Muscle of back (tissue), 11 donors: Measurements from ENCODE around the gene CTSW. TPM values are rescaled to one million over a fixed set of nuclear protein-coding genes. Genes with fewer than 3 reads are reported as not detected.
A peak's percentile ranks its signal among the peaks of the same experiment; 100 is the strongest.

Source experiments
- DNase-seq, 3 donors: peaks; one replicate each; pipeline versions ENCODE4 v3.0.0 to v3.0.0-alpha.2; 2013
- polyA plus RNA-seq, 10 donors: library from polyadenylated mRNA; unstranded; fragments of 120-200 nt; gene quantifications; one replicate each; pipeline ENCODE4 v1.2.1, GENCODE V29; 2013; ENCODE audit not compliant: insufficient read length in 10 of 10

Gene CTSW
- polyA plus RNA-seq, 10 donors, result 0.69 to 2.9 (median 0.98) TPM; not detected in 1

DNA sequence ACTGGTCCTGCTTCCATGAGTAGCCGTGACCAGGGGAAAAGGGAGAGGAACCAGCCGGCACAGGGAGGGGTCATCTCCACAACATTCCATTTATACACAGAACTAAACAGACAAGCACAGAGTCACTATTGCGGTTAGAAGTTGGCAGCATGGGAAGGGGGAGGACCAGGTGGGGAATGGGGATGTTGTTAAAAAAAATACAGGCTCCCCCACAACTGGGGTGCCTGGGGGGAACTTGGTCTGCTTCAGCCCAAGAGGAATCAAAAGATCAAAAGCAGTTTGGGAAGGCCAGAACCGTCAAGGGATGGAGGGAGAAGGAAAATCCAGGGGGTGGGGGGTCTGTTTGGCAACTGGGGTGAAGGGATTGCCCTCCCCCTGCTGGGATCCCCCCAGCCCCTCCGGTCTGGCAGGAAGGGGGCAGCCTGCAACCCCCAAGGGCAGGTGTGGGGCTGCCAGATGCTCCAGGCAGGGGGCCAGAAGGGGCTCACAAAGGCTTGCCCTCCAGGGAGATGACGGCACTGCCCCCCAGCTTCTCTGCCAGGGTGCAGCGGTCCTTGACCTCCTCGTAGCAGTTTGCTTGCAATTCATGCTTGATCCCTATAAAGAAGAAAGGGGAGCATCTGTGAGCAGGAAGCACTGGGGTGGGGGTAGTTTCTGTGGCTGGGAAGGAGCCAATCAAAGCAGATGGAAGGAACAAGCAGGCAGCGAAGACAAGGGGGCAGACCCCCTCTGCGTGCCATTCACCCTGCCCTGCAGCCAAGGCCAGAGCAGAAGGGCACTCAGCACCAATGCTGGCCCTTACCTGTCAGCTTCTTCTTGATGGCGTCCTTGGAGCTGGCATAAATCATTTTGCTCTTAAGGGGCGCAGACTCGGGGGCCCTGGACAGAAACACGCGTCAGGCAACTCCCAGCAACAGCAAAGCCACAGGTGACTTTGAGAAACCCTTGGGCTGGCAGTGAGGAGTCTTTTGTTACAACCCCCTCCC lies 24.5 kb upstream of the CTSW start:
- DNase-seq, result peak in 1 of 3 donors; percentile 2

DNA sequence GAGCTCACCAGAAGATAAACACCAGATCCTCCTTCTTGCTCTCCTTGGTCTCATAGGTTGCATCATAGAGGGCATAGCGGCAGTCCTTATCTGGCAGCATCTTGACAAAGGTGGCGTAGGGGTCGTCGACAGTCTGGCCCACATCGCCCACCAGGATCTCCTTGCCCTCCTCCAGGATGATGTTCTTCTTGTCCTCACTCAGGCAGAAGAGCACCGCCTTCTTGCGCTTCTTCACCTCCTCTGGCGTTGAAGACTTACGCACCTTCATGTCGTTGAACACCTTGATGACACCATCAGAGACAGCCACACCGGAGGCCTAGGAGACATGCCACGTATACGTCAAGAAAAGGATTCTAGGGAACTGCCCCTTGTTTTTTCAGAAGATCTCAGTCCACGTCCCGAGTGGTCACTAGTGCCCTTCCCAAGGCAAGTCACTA lies 23.7 kb upstream of the CTSW start:
- DNase-seq, result no peak

DNA sequence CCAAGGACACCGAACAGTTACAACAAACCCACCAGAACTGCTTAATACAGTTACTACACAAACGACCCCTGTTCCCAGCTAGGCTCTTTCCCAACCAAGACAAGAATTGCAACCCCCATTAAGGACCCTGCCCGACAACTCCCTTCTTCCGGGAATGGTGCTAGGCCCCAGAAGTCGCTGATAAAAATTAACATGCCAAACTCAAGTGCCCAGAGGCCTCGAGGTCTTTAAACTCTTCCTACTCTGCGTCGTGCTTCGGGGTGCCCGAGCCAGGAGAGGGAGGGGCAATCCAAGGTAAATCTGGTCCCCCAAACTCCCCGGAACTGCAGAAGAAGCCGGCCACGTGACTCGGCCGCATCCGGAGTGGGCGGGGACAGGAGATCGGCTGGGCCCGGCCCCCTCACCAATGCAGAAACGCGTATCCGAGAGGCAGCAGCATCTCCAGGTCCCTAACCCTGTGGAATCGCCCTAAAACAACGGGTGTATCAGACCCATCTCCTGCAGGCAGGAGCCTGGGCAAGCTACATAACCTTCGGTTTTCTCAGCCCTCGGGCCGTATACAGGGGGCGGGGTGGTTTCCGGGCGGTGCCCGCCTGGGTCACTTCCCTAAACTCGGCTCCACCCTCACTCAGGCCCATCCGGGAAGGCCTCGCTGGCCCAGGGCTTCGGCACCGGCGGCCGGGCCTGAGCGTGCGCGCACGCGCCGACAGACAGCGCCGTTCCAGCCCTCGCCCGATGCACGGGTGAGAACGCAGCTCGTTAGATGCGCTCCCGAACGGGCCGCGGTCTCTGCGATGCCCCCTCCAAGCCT lies 22.7 kb upstream of the CTSW start:
- peak in 2 of 3 donors; percentile 84 to 95 for DNase-seq

DNA sequence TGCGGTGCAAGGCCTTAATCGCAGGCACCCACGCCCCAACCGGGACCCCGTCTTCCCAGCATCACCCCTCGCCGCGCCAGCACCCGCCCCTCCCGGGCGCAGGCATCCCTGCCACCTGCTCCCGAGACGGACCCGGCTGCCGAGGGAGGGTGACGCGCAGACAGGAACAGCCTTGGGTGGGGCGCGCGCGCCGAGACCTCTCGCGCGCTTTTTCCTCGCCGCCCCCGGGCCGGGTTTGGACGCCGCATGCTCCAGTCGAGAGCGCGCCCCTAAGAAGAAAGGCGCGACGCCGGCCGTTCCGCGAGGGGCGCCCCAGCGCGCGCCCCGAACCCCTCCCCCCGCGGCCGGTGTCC lies 22.2 kb upstream of the CTSW start:
- DNase-seq, result peak in 1 of 3 donors; percentile 56

DNA sequence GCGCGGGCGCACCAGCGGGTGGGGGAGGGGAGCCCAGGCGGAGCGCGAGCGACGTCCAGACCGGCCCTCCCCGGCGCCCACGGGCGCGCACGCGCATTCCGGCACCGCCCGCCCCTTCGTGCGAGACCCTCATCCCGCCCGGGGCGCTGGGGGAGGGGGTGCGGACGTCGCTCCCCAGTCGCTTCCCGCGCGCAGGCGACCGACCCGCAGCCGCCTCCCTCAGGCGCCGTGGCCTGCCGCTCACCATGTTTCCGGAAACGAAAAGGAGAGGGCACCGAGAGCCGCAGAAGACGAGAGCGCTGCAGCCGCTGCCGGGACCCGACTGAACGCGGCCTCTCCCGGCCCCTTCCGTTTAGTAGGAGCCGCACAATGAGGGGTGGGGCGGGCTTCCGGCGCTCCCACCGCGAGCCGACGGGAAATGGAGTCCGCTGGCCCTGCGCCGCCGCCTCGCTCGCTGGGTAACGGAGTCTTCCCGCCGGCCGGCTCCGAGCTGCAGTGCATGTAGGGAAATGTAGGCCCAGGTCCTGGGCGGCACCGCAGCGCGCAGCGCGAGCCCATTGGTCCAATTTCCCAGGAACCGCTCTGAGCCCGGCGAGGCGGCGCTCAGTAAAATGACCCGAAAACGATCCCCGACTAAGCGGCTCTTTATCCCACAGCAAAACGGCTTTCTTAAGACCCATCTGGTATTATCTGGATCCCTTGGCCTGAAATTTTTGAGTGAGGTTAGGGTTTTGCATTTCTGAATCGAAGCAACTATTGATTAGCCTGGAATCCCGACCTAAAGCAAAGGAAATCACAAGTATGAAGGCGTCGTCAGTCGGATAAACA lies 21.6 kb upstream of the CTSW start, which contains the start of gene CFL1:
TSS of gene CFL1 (minus strand) at position 328 of the 828 bp plus-strand sequence. CDS start at position 247, 81 bp downstream.
- DNase-seq, result peak; percentile 99

DNA sequence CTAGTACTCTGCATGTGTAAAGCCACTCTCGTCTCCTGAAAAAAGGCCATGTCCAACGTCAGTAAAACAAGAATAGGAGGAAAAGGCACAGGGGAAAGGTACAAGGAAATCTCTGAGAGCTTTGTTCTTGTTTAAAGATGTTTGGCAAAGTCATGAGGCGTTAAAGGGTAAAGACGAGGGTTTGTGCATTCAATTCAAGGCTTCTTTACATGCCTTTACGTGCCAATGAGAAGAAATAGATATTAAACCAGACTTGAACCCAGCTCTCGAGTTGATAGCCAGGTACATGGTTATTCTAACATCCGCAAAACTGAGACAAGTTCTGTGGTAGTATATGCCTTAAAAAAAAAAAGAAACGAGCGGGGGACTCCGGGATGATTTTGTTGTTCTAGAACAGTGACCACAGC lies 21.0 kb upstream of the CTSW start:
- DNase-seq, result no peak

DNA sequence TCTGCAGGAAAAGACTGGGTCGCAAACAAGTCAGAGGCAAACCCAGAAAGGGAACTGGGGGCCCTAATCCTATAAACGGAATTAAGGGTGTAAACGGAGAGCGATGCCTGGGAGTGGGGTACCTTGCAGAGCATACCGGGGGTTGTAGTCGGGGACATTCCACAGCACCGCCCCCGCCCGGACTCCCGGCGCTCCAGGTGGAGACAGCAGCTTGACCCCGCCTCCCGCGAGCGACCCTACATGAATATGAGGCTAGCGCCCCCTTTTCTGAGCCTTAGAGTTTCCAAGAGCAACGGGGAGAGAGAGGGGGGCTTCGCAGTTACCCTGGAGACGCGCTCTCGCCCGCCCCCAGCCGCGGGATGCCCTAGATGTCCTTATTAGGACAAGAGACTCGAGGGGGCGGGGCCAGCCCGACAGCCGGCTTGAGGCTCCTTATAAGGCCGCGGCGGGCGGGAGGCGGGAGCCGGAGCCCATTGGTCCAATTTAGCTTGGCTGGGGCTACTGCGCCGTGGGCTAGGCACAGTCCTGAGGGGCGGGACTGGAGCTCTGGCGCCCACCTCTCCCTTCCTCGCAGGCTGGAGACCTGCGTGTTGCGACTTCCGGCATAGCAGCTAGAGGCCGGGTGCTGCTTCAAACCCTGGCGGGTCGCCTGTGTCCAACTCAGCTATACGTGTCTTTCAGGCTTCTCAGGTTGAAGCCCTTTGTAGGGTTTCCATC lies 20.4 kb upstream of the CTSW start:
- peak; percentile 96 to 99 (median 99) for DNase-seq

DNA sequence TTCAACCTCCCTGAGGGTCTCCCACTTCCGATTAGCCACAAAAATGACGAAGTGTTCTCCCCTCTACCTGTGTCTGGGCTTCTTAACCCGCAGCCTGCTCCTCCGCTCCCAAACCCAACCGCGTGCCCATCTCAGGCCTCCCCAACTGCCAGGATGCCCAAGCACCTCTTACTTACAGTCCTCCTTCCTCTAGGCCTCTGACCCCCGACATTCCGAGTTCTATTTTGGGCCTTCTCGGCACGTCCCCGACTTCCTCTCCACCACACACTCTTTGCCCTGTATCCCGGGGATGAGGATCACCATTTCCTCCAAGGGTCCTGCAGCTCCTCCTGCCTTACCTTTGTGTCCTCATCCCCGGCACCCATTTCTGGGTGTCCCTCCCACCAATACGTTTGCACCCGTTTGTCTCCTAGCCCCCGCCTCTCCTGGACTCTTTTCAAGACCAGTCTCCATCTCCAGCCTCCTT lies 19.8 kb upstream of the CTSW start:
- DNase-seq, result no peak

DNA sequence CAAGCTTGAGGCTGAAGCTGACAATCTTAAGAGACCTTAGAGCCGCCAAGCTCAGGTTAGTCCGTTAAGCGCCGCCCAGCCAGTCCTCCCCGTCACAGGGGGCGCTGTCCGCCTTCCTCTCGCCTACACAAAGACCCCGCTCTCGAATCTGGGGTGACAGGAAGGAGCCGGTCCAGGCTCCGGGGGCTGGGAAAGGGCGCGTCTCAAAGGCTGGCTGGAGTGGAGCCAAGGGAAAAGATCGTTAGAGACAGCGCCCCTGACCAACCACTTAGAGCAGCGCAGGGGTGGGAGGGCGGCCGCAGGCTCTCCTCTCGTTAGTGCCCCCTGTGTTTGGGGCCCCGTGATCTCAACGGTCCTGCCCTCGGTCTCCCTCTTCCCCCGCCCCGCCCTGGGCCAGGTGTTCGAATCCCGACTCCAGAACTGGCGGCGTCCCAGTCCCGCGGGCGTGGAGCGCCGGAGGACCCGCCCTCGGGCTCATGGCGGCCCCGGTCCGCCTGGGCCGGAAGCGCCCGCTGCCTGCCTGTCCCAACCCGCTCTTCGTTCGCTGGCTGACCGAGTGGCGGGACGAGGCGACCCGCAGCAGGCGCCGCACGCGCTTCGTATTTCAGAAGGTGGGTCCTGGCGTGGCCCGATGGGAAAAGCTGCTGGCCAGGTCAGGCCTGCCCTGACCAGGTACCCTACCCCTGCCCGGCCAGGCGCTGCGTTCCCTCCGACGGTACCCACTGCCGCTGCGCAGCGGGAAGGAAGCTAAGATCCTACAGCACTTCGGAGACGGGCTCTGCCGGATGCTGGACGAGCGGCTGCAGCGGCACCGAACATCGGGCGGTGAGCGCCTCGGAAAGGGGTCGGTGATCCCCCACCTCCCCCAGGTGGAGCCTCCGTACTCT lies 19.1 kb upstream of the CTSW start, which contains the start of gene MUS81:
TSS of gene MUS81 (plus strand) at position 156 of the 887 bp plus-strand sequence. CDS start at position 477, 321 bp downstream.
- peak; percentile 95 to 99 (median 98) for DNase-seq

DNA sequence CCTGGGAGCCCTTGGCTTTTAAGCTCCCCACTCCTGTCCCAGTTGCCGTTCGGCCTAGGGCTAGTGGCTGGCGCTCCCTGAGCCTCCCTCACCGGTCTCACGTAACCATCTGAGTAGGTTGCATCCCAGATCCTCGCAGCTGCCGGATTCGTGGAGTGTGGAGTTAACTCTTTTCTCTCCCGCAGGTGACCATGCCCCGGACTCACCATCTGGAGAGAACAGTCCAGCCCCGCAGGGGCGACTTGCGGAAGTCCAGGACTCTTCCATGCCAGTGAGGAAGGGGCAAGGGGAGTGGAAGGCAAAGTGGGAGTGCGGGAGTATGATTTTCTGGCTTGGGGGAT lies 18.5 kb upstream of the CTSW start:
- DNase-seq, result no peak

DNA sequence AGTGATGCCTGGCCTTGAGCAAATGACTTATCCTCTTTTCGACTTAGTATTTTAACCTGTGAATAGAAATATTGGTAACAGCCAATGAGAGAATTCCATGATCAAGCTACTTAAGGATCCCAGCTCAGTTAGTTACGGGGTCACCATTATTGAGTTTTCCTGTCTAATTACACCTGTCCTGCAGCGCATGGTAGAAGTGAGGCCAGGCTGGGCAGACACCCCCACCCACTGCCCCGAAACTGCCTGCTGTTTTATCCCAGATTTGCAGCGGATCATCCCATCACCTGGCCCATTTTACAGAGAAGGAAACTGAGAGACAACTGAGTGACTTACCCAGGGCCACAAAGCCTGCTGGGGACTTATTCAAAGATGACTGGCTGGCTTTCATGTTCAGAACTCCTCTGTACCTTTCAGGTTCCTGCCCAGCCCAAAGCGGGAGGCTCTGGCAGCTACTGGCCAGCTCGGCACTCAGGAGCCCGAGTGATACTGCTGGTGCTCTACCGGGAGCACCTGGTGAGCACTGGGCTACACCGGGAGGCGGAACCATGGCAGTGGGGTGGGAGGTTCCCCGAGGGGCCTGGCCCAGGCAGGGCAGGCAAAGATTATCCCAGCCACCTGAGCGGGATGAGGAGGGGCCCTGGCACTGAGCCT lies 18.0 kb upstream of the CTSW start:
- DNase-seq, result peak in 1 of 3 donors; percentile 16

DNA sequence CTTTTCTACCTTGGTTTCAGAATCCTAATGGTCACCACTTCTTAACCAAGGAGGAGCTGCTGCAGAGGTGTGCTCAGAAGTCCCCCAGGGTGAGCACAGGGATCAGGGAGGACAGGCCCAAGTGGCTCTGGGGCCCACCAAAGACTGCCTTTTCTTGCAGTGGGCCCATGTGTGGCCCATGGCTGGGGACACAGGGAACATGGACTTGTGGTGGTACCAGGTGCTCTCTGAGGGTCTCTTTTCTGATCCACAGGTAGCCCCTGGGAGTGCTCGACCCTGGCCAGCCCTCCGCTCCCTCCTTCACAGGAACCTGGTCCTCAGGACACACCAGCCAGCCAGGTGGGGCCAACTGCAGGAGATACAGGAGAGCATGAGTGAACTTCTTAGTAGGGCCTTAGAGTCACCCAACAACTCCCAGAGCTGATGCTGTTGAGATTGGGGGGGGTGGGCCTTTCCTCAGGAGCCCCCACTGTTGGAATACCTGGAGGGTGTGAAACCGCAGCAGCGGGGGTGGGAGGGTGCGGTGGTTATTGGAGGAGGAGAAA lies 17.4 kb upstream of the CTSW start:
- no peak for DNase-seq

DNA sequence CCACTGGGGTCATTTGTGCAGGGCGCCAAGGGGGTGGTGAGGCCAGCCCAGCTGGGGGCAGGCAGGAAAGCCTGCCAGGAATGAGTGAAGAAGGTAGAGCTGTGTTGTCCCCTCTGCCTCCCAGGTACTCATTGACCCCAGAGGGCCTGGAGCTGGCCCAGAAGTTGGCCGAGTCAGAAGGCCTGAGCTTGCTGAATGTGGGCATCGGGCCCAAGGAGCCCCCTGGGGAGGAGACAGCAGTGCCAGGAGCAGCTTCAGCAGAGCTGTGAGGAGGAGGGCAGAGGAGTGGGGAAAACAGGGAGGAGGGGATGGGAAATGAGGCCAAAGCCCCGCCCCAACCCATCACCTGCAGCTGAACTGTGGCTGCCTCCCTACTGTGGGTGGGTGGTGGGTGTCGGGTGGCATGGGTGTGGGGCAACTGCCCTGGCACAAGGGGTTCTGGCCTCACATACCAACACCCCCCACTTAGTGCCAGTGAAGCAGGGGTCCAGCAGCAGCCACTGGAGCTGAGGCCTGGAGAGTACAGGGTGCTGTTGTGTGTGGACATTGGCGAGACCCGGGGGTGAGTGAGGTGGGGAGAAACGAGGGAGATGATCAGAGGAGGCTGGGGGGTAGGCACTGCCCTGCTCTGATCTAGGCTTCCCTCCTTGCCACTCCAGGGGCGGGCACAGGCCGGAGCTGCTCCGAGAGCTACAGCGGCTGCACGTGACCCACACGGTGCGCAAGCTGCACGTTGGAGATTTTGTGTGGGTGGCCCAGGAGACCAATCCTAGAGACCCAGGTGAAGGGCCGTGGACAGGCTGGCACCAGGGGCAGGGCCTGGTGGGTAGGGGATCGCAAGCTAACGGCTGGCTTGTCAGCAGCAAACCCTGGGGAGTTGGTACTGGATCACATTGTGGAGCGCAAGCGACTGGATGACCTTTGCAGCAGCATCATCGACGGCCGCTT lies 16.4 kb upstream of the CTSW start:
- DNase-seq, result peak in 1 of 3 donors; percentile 29

DNA sequence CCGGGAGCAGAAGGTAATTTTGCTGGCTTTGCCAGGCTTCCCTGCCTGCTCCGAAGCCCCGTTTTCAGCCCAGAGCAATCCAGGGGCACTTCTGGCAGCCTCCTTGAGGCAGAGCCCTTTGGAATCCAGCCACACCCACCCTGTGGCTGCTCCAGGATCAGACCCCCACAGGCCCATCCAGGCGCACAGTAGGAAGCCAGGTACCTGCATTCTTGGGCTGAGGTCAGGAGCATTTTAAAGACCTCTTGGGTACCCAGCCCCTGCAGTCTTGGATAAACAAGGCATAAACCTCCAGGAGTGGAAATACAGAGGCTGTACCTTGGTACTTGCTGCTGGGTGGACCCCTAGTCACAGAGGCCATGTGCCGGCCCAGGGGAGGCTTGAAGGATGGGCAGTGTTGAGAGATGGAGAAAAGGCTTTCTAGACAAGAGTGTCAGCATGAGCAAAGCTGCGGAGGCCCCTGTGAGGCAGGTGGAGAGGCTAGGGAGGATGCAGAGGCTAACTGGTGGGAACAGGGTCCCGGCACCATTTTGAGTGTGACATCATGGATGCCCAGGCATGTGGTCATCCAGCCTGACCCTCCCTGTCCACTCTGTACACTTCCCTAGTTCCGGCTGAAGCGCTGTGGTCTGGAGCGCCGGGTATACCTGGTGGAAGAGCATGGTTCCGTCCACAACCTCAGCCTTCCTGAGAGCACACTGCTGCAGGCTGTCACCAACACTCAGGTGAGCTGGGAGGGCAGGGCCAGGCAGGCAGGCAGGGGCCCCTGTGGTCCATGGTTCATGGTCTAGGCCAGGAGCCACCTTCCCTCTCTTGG lies 15.5 kb upstream of the CTSW start:
- peak in 1 of 3 donors; percentile 4 for DNase-seq

DNA sequence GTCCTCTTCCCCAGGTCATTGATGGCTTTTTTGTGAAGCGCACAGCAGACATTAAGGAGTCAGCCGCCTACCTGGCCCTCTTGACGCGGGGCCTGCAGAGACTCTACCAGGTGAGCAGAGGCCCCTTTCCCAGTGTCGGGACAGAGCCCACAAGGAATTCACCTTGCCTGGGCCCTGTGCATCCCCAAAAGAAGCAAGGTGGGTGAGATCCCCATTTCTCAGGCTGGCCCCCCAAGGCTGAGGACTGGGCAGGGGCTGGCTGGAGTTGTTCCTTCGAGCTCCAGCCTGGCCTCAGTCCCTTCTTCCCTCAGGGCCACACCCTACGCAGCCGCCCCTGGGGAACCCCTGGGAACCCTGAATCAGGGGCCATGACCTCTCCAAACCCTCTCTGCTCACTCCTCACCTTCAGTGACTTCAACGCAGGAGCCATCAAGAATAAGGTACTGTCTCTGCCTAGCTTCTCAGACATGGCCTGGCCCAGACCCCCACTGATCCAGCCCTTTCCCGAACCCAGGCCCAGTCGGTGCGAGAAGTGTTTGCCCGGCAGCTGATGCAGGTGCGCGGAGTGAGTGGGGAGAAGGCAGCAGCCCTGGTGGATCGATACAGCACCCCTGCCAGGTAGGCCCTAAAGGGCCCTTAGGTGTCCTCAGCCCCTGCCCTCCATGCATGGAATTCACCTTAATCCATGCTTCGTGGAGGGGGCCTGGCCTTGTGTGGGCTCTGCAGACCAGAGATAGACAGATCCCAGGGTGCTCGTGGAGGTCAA lies 14.7 kb upstream of the CTSW start:
- no peak for DNase-seq
